ENCODE results near the gene SKI.

The SKI gene

GRCh38 chr1:2236695-2237677 lies 8.9 kb downstream of the SKI start:
- H3K4me2 ChIP-seq (ENCODE audit: low read length), result no peak overlapping the region
- H3K36me3 ChIP-seq (replicated peaks; ENCODE audit: low read depth, low read length), result no peaks in the 10 kb centered on the region
- TF ChIP-seq, protein P1, sequence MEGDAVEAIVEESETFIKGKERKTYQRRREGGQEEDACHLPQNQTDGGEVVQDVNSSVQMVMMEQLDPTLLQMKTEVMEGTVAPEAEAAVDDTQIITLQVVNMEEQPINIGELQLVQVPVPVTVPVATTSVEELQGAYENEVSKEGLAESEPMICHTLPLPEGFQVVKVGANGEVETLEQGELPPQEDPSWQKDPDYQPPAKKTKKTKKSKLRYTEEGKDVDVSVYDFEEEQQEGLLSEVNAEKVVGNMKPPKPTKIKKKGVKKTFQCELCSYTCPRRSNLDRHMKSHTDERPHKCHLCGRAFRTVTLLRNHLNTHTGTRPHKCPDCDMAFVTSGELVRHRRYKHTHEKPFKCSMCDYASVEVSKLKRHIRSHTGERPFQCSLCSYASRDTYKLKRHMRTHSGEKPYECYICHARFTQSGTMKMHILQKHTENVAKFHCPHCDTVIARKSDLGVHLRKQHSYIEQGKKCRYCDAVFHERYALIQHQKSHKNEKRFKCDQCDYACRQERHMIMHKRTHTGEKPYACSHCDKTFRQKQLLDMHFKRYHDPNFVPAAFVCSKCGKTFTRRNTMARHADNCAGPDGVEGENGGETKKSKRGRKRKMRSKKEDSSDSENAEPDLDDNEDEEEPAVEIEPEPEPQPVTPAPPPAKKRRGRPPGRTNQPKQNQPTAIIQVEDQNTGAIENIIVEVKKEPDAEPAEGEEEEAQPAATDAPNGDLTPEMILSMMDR (IDR thresholded peaks at IDR 0.05; ENCODE audit: low read depth, low read length), result no peak
- no peak for TF ChIP-seq EZH2phosphoT487 (IDR thresholded peaks at IDR 0.05; ENCODE audit: low read depth)
- peaks cover 13% of the 10 kb centered on the region for H3K4me1 ChIP-seq (ENCODE audit: low read length)
- H3K9me3 ChIP-seq (ENCODE audit: insufficient read depth, low read length), result no peaks in the 10 kb centered on the region
- no peak overlapping the region for H3K27ac ChIP-seq (ENCODE audit: low read length)
- H3K9ac ChIP-seq (ENCODE audit: low read length), result no peak overlapping the region
- no peaks in the 10 kb centered on the region for H3K27me3 ChIP-seq (ENCODE audit: low read depth, low read length)
- no peak overlapping the region for H3K4me3 ChIP-seq (ENCODE audit: low read length)
- peaks cover 96% of the 10 kb centered on the region for H3K79me2 ChIP-seq (ENCODE audit: low read length)
- peaks cover 86% of the 10 kb centered on the region for H4K20me1 ChIP-seq (ENCODE audit: insufficient read depth, low read length)
- no peak overlapping the region for H2AFZ ChIP-seq (ENCODE audit: low read depth, low read length)

- Histone ChIP-seq H4K20me1 (ENCODE audit: insufficient read depth, low read length) (peaks cover 86% of the 10 kb centered on the region), H3K36me3 (replicated peaks; ENCODE audit: low read depth, low read length) (no peaks in the 10 kb centered on the region), H3K4me2 (ENCODE audit: low read length) (no peak overlapping the region), H3K9me3 (ENCODE audit: insufficient read depth, low read length) (no peaks in the 10 kb centered on the region), H3K27ac (ENCODE audit: low read length) (no peak overlapping the region), H3K27me3 (ENCODE audit: low read depth, low read length) (no peaks in the 10 kb centered on the region), H3K4me3 (ENCODE audit: low read length) (no peak overlapping the region), H3K4me1 (ENCODE audit: low read length) (peaks cover 11% of the 10 kb centered on the region), H3K79me2 (ENCODE audit: low read length) (peaks cover 96% of the 10 kb centered on the region), H3K9ac (ENCODE audit: low read length) (no peak overlapping the region), H2AFZ (ENCODE audit: low read depth, low read length) (no peak overlapping the region)
- TF ChIP-seq, protein P1 (IDR thresholded peaks at IDR 0.05; ENCODE audit: low read depth, low read length), result no peak; the same call in 1 of the 2 replicates
- TF ChIP-seq EZH2phosphoT487 (IDR thresholded peaks at IDR 0.05; ENCODE audit: low read depth), result no peak
Measured at GRCh38 chr1:2237773-2238172, 9.7 kb downstream of the SKI start.

GRCh38 chr1:2238361-2239012 lies 10.4 kb downstream of the SKI start:
- no peaks in the 10 kb centered on the region for H3K27me3 ChIP-seq (ENCODE audit: low read depth, low read length)
- H3K79me2 ChIP-seq (ENCODE audit: low read length), result peaks cover 96% of the 10 kb centered on the region
- no peak overlapping the region for H3K27ac ChIP-seq (ENCODE audit: low read length)
- no peak overlapping the region for H3K4me2 ChIP-seq (ENCODE audit: low read length)
- H3K9me3 ChIP-seq (ENCODE audit: insufficient read depth, low read length), result no peaks in the 10 kb centered on the region
- peaks cover 86% of the 10 kb centered on the region for H4K20me1 ChIP-seq (ENCODE audit: insufficient read depth, low read length)
- no peak overlapping the region for H2AFZ ChIP-seq (ENCODE audit: low read depth, low read length)
- TF ChIP-seq, protein P1 (IDR thresholded peaks at IDR 0.05; ENCODE audit: low read depth, low read length), result no peak
- no peak for TF ChIP-seq EZH2phosphoT487 (IDR thresholded peaks at IDR 0.05; ENCODE audit: low read depth)
- H3K9ac ChIP-seq (ENCODE audit: low read length), result no peak overlapping the region
- H3K4me3 ChIP-seq (ENCODE audit: low read length), result no peak overlapping the region
- no peaks in the 10 kb centered on the region for H3K36me3 ChIP-seq (replicated peaks; ENCODE audit: low read depth, low read length)
- peaks cover 11% of the 10 kb centered on the region for H3K4me1 ChIP-seq (ENCODE audit: low read length)

DNA sequence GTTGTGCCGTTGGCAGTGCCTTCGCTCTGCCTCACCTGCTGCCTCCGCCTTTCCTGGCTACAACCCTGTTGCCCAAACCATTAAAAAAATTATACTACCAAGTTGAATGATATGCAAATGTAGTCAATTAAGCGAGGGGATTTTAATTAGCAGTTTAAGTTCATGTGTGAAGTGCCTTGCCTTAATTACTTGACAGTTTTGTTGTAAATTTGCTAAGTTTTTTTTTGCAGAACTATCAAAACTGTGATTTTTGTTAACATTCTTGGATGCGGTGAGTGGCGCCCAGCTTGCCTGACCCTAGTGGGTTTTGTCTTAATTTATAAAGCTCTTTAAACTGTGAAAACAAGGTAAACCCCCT lies 10.9 kb downstream of the SKI start:
- Histone ChIP-seq H3K27ac (ENCODE audit: low read length) (no peak overlapping the region), H3K27me3 (ENCODE audit: low read depth, low read length) (no peaks in the 10 kb centered on the region), H3K9ac (ENCODE audit: low read length) (no peak overlapping the region), H3K4me1 (ENCODE audit: low read length) (peaks cover 11% of the 10 kb centered on the region), H3K9me3 (ENCODE audit: insufficient read depth, low read length) (no peaks in the 10 kb centered on the region), H3K79me2 (ENCODE audit: low read length) (peaks cover 94% of the 10 kb centered on the region), H3K4me2 (ENCODE audit: low read length) (no peak overlapping the region), H2AFZ (ENCODE audit: low read depth, low read length) (no peak overlapping the region), H3K4me3 (ENCODE audit: low read length) (no peak overlapping the region), H3K36me3 (replicated peaks; ENCODE audit: low read depth, low read length) (no peaks in the 10 kb centered on the region), H4K20me1 (ENCODE audit: insufficient read depth, low read length) (peaks cover 84% of the 10 kb centered on the region)
- TF ChIP-seq EZH2phosphoT487 (IDR thresholded peaks at IDR 0.05; ENCODE audit: low read depth), result no peak
- TF ChIP-seq, protein P1 (IDR thresholded peaks at IDR 0.05; ENCODE audit: low read depth, low read length), result no peak

Measured in OCI-LY3 (cell line).